HAP-1 (cell line): ENCODE results near the gene AK4.
A peak's percentile ranks its signal among the peaks of the same experiment; 100 is the strongest.
"Not testable (repeated sequence)": the region's sequence is repeated elsewhere in the genome, so short reads cannot be mapped to it uniquely, and the experiment has no call there.

Source experiments
- DNase-seq, 2 experiments: peaks; one replicate each; pipeline ENCODE4 v3.0.0-alpha.2; 2016 to 2020; ENCODE audit warnings: low spot score in 2 of 2
- H3K27me3 ChIP-seq: fragments of 250-450 bp; sonication (Bioruptor Pico); 2 replicates; pipeline ENCODE4 v1.5.1; 2020; ENCODE audit warnings: low read depth, mild to moderate bottlenecking, moderate library complexity
- H3K36me3 ChIP-seq: fragments of 250-450 bp; sonication (Bioruptor Pico); replicated peaks from 2 replicates; pipeline ENCODE4 v1.5.1; 2020; ENCODE audit warnings: mild to moderate bottlenecking
- H3K4me1 ChIP-seq: fragments of 250-450 bp; sonication (Bioruptor Pico); 2 replicates; pipeline ENCODE4 v1.5.1; 2020; ENCODE audit warnings: mild to moderate bottlenecking
- H3K4me3 ChIP-seq: fragments of 250-450 bp; sonication (Bioruptor Pico); 2 replicates; pipeline ENCODE4 v1.5.1; 2020; ENCODE audit warnings: mild to moderate bottlenecking, moderate library complexity
- H3K9me3 ChIP-seq: fragments of 250-450 bp; sonication (Bioruptor Pico); 2 replicates; pipeline ENCODE4 v1.5.1; 2020; ENCODE audit warnings: mild to moderate bottlenecking, moderate library complexity
- in situ Hi-C: fragments of 300-500 bp; cut with MboI; formaldehyde crosslinking; loops from 3 replicates; pipeline ENCODE4 v1.14.3; 2020; ENCODE audit warnings: low sequenced_read_pairs, inconsistent platforms, mixed read lengths

Gene AK4

DNA sequence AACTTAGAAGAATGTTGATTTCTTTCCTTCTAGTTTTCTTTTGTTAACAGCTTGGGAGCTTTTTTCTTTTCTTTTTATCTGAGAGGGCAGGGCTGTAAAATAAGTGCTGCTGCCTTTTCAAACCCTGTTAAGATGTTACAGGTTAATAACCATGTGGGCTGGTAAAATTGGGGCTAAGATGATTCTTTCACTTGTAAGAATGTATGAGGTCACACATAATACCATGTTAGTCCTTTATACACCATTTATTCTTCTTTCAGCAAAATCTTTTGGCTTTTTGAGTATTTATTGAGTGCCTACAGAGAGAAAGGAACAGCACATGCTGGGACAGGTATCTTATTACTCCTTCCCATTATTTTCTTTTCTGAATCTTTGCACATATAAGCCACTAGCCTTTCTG, 6.1 kb upstream of the AK4 start:
- H3K4me1 ChIP-seq = peaks cover 26% of the 10 kb centered on the region
- in situ Hi-C loops = no loop called here
- H3K36me3 ChIP-seq = no peaks in the 10 kb centered on the region

DNA sequence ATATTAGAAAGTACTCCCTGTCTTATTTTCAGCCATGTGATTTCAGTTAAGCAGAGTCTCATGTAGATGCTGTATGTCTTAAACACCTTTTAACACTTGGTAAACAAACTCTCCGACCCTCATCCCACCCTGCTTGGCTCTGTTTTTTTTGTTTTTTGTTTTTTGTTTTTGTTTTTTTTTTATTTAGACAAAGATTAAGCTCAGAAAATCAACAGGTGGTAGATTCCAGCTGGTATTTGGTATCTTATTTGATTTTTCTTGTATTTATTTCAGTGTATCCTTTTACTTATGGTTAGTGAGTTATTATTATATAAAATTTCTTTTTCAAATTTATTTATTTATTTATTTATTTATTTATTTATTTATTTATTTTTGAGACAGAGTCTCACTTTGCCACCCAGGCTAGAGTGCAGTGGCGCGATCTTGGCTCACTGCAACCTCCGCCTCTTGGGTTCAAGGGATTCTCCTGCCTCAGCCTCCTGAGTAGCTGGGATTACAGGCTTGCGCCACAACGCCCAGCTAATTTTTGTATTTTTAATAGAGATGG, 4.8 kb upstream of the AK4 start:
- H3K36me3 ChIP-seq, H3K27me3 ChIP-seq, in situ Hi-C loops, H3K9me3 ChIP-seq, H3K4me3 ChIP-seq, DNase-seq: not testable (repeated sequence)
- peaks cover 28% of the 10 kb centered on the region for H3K4me1 ChIP-seq

More for the DNA sequence above, 6.1 kb upstream of the AK4 start:
- DNase-seq = no peak
- H3K27me3 ChIP-seq = peaks cover 6% of the 10 kb centered on the region
- H3K9me3 ChIP-seq = no peaks in the 10 kb centered on the region
- H3K4me3 ChIP-seq = no peak overlapping the region

DNA sequence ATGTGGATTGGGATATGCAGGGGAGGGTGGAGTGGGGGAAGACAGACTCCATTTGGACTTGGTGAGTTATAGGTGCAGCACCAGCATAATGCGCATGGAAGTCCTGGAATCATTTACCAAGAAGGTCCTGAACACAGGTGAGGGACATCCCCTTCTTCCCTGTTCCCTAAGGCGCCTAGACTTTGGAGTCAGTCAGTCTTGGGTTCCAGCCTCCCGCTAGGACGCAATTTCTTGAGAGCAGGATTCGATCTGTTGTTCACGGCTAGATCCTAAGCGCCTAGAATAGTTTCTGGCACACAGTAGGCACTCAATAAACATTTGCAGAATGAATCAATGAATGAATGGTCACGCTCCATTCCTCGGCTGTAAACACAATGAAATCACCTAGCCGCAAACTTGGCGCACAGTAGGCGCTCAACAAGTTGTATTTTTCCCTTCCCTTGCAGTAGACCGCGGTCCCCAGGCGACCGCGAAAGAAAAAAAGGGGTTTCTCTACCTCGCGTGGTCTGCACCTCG, 1.0 kb upstream of the AK4 start:
- H3K27me3 ChIP-seq = peaks cover 7% of the 10 kb centered on the region
- no peaks in the 10 kb centered on the region for H3K9me3 ChIP-seq
- H3K36me3 ChIP-seq = no peaks in the 10 kb centered on the region
- no peak for DNase-seq
- peak overlapping the region; percentile 45 for H3K4me3 ChIP-seq
- in situ Hi-C loops = loop anchor here (5.0 kb wide), 1 partner anchor 80 kb away; no protein-coding TSS in a partner anchor
- peaks cover 11% of the 10 kb centered on the region for H3K4me1 ChIP-seq

DNA sequence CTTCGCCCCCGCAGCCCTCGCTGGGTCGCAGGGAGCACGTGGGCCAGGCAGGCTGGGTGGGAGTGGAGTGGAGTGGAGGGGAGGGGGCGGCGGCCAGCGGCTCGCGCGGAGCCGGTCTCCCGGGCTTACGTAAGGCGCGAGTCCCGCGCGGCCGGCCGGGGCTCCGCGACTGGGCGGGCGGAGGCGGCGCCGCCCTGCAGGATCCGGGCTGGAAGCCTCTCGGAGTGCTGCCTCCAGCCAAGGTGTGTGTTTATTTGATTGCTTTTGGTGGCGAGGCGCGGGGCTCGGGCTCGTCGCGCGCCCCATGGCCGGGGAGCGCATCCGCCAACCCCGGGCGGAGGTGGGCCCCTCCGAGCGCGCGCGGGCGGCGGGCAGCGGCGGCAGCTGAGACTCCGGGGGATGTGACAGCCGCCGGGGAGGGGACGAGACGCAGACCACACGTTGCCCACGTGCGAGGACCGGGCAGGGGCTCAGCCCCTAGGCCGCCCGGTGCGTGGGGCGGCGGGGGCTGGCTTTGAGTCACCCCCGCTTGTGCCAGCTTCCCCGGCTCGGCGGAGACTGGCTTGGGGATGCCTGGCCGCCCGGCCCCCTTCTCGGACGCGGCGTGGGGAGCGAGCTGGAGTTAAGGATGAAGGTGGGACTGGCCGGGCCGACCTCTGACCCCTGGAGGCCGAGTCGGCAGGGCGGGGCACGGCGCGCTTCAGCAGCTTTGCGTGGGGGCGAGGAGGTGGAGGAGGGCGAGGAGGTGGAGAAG, 402 bp upstream of the AK4 start:
- peak overlapping the region; percentile 45 for H3K4me3 ChIP-seq
- DNase-seq = peak in 1 of 2 experiments; percentile 62
- H3K36me3 ChIP-seq = no peaks in the 10 kb centered on the region
- peaks cover 7% of the 10 kb centered on the region for H3K27me3 ChIP-seq
- no peaks in the 10 kb centered on the region for H3K9me3 ChIP-seq
- in situ Hi-C loops = loop anchor here (5.0 kb wide), 1 partner anchor 80 kb away; no protein-coding TSS in a partner anchor
- peaks cover 11% of the 10 kb centered on the region for H3K4me1 ChIP-seq

DNA sequence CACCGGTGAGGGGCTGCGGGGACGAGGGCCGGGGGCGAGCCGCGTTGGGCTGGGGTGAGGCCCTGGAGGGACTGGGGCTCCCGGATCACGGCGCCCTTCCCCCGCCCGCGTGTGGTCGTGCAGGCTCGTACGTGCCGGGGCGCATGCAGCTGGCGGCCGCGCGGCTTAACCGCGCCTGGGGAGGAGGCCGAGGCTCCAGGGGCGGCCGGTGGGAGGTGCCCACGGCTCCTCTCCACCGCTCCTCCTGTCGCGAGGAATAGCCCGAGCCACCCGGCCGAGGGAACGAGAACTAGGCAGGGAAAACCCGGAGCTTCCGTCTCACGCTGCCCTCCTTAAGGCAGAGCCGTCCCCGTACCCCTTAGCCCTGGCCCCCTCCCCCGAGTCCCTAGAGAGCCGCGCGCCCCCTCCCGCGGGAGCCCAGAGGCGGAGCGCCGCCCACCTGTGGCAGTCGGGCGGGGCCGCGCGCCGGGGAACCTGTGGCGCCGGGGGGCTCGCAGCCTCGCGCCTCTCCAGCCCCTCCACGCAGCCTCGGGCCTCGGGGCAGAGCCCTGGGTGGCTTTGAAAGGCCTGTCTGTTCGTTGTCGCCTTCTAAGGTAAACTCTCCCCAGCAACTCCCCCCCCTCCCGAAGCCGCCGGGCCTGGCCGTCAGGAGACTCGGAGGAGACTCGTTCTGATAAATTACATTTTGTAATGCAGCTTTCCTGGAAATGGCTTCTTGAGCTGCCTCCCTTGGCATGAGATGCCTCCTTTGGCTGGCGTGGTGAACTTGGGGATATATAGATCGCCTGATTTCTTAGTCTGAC, 746 bp downstream of the AK4 start:
- peak; percentile 16 to 62 for DNase-seq
- Histone ChIP-seq H3K9me3 (no peaks in the 10 kb centered on the region), H3K27me3 (peaks cover 7% of the 10 kb centered on the region), H3K4me1 (peaks cover 11% of the 10 kb centered on the region), H3K4me3 (peak overlapping the region; percentile 45), H3K36me3 (no peaks in the 10 kb centered on the region)
- in situ Hi-C loops = loop anchor here (5.0 kb wide), 1 partner anchor 81 kb away; no protein-coding TSS in a partner anchor

DNA sequence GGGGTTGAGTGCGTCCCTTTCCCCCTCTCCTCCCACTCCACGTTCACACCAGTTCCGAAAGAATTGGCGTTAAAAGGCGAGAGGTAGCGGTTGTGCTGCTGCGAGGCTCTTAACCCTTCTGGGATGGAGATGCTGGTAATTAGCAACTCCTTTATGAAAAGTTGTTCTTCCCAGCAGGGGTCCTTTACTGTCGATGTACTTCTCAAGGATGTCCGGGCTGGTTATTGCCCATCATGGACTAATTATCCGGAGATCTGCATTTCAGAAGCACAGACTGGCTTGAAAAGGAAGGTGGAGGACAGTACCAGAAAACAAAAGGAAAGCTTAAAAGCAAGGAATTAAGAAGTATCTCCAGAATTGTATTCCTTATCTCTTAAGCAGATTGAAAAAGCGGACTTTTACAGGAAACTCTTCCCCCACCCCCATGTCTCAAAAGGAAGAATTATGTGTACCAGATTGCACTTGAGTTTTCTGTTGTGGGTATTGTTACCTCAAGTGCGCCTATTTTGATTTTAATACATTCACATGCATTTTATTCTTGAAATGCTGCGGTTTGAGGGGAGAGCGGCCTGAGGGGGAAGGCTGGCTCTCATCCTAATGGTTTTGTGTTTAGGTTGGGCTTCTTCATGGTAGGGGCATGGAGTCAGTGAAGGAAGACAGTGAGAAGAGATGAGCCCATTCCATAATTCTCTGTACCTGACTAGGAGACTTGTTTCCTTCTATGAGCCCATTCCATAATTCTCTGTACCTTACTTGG, 1.5 kb downstream of the AK4 start:
- in situ Hi-C loops = loop anchor here (5.0 kb wide), 1 partner anchor 82 kb away; no protein-coding TSS in a partner anchor
- peak; percentile 61 to 71 for DNase-seq
- peaks cover 6% of the 10 kb centered on the region for H3K27me3 ChIP-seq
- no peaks in the 10 kb centered on the region for H3K36me3 ChIP-seq
- H3K4me3 ChIP-seq = peak overlapping the region; percentile 45
- no peaks in the 10 kb centered on the region for H3K9me3 ChIP-seq
- peaks cover 11% of the 10 kb centered on the region for H3K4me1 ChIP-seq

DNA sequence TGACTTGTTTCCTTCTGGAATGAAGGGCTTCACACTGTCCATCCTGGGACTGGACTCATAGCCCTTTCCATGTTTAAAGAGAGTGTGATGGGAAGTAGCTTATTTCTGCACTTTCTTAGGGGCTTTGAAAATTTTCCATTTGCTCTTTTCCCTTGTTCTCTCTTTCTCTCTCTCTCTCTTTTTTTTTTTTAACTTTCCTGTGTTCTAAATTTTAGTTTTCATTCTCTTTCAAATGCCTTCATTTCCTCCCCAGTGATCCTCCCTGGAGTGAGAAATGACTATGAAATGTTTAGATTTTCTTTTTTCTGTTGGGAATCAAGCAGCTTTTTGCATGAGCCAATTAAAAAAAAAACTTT, 2.1 kb downstream of the AK4 start:
- H3K9me3 ChIP-seq = no peaks in the 10 kb centered on the region
- H3K4me1 ChIP-seq = peaks cover 11% of the 10 kb centered on the region
- H3K36me3 ChIP-seq = no peaks in the 10 kb centered on the region
- peaks cover 5% of the 10 kb centered on the region for H3K27me3 ChIP-seq
- H3K4me3 ChIP-seq = no peak overlapping the region
- no peak for DNase-seq
- in situ Hi-C loops = no loop called here

DNA sequence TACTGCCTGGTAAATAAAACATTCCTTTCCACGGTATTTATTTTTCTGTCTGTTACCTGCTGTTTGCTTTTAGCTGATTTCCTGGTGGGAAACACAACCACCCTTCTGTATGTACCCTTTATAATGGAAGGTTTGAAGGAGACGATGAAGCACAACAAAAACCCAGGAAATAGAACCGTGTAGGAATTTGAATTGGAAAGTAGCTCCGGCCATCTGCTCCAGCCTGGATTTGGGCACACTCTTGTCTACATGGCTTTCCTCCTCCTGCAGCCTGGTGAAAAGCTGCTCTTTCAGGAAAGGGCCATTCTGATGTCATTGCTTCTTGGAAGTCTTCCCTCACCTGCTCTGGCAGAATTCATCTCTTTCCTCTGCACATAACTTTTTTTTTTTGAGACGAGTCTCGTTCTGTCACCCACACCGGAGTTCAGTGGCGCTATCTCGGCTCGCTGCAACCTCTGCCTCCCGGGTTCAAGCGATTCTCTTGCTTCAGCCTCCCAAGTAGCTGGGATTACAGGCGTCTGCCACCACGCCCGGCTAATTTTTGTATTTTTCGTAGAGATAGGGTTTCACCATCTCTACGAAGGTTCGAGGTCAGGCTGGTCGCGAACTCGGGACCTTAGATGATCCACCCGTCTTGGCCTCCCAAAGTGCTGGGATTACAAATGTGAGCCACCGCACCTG, 2.7 kb downstream of the AK4 start:
- Histone ChIP-seq H3K27me3 (peaks cover 5% of the 10 kb centered on the region), H3K36me3 (no peaks in the 10 kb centered on the region), H3K4me3 (no peak overlapping the region), H3K9me3 (no peaks in the 10 kb centered on the region), H3K4me1 (peaks cover 11% of the 10 kb centered on the region)
- in situ Hi-C loops = no loop called here
- no peak for DNase-seq

DNA sequence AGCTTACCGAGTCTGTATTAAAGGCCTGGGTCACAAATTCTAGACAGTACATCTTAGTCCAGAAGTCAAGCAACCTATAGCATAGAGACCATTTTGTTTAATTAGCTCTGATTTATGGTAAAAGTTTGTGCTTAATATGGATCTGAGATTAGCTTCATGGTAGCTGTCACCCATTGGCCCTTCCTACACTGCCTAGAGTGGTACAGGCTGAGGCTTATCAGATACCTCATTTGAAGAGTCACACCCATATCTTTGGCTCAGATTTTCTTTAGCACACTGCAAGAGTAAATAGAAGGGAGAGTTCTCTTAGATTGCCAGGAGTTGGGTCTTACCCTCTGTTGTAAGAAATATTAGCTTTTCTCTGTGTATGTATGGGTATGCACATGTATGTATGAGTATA, 3.6 kb downstream of the AK4 start:
- peaks cover 11% of the 10 kb centered on the region for H3K4me1 ChIP-seq
- no peak overlapping the region for H3K4me3 ChIP-seq
- H3K9me3 ChIP-seq = no peaks in the 10 kb centered on the region
- in situ Hi-C loops = no loop called here
- no peak for DNase-seq
- no peaks in the 10 kb centered on the region for H3K36me3 ChIP-seq
- H3K27me3 ChIP-seq = peaks cover 4% of the 10 kb centered on the region

DNA sequence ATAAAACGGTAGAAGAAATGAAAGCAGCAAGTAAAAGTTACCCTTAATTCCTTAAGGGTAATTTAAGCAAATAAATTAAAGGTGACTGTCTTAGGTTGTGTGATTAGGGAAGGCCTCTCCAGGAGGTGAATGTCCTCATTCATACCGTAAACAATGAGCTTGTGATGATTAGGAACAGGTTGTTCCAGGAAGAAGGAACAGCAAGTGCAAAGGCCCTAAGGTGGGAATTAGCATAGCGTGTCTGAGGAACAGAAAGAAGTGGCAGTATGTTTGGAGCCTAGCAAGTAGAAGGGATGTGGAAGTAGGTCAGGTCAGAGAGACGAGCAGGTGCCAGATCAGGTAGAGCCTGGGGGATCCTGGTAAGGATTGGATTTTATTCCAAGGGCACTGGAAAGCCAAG, 5.6 kb downstream of the AK4 start:
- no peak for DNase-seq
- H3K27me3 ChIP-seq = no peaks in the 10 kb centered on the region

DNA sequence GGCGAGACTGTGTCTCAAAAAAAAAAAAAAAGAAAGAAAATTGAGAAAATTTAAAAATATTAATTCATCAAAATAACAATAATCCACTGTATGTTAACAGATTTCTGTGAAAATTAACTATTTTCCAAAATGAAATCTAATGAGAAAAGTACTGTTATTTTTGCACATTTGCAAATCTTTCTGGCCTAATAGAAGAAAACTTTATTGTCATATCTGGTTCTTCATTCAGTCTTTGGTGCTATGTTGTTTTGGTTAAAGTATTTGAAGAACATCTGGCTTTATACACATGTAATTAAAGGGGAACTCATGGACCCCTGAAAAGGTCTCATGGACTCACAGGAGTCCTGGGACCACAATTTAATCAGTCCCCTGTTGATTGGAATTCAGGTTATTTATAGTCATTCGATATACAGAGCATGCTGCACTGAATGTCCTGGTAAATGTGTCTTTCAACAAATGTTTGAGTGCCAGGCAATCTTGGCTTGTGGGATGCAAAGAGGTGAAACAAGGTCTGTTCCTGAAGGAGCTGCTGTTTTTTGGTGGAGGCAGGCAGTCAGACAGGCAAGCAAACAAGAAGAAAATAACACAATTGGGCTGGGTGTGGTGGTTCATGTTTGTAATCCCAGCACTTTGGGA, 9.0 kb downstream of the AK4 start:
- H3K4me3 ChIP-seq = no peak overlapping the region
- H3K9me3 ChIP-seq = no peaks in the 10 kb centered on the region
- in situ Hi-C loops = no loop called here
- DNase-seq = no peak
- H3K36me3 ChIP-seq = no peaks in the 10 kb centered on the region
- H3K4me1 ChIP-seq = 0 out of 2 replicates have a peak, but pooled peaks cover 2% of the 10 kb centered on the region
- H3K27me3 ChIP-seq = no peaks in the 10 kb centered on the region

More for the DNA sequence above, 5.6 kb downstream of the AK4 start:
- in situ Hi-C loops = no loop called here
- Histone ChIP-seq H3K4me1 (peaks cover 9% of the 10 kb centered on the region), H3K4me3 (no peak overlapping the region), H3K9me3 (no peaks in the 10 kb centered on the region), H3K36me3 (no peaks in the 10 kb centered on the region)

DNA sequence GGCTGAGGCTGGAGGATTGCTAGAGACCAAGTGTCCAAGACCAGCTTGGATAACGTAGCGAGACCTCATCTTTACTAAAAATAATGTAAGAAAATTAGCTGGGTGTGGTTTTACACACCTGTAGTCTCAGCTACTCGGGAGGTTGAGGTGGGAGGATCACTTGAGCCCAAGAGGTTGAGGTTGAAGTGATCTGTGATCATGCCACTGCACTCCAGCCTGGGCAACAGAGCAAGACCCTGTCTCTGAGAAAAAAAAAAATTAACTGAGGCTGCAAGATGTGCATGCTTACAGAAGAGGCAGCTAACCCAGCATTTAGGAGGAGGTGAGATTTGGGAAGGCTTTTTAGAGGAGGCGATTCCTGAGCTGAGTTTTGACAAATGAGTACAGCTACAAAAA, 9.5 kb downstream of the AK4 start:
- 0 out of 2 replicates have a peak, but pooled peaks cover 2% of the 10 kb centered on the region for H3K4me1 ChIP-seq
- H3K9me3 ChIP-seq = no peaks in the 10 kb centered on the region
- in situ Hi-C loops = no loop called here
- DNase-seq = no peak
- H3K36me3 ChIP-seq = no peaks in the 10 kb centered on the region
- no peak overlapping the region for H3K4me3 ChIP-seq
- H3K27me3 ChIP-seq = no peaks in the 10 kb centered on the region
